Measurements from ENCODE around the gene TUBB2B.
A peak's percentile ranks its signal among the peaks of the same experiment; 100 is the strongest.
"Not testable (repeated sequence)": the region's sequence is repeated elsewhere in the genome, so short reads cannot be mapped to it uniquely, and the experiment has no call there.

TUBB2B gene

GRCh38 chr6:3253597-3253961, 26.1 kb upstream of the TUBB2B start:
- DNase-seq, result no peak

GRCh38 chr6:3252861-3253596, 25.6 kb upstream of the TUBB2B start:
- DNase-seq, result no peak

GRCh38 chr6:3252369-3252768, 24.9 kb upstream of the TUBB2B start:
- DNase-seq, result no peak

GRCh38 chr6:3251462-3252314, 24.2 kb upstream of the TUBB2B start:
- peak; percentile 34 for DNase-seq

- DNase-seq, result no peak
These were observed 22.8 kb upstream of the TUBB2B start for GRCh38 chr6:3250231-3250675.

GRCh38 chr6:3249821-3250220, 22.4 kb upstream of the TUBB2B start:
- no peak for DNase-seq

GRCh38 chr6:3247255-3248146, 20.0 kb upstream of the TUBB2B start:
- no peak for DNase-seq

GRCh38 chr6:3245216-3245615, 17.8 kb upstream of the TUBB2B start:
- DNase-seq, result no peak

- not testable (repeated sequence) for DNase-seq
These were observed 17.3 kb upstream of the TUBB2B start for GRCh38 chr6:3244832-3245161.

GRCh38 chr6:3244003-3244831, 16.8 kb upstream of the TUBB2B start:
- no peak for DNase-seq

- no peak for DNase-seq
These were observed 15.3 kb upstream of the TUBB2B start for GRCh38 chr6:3242768-3243167.

GRCh38 chr6:3241745-3242144, 14.3 kb upstream of the TUBB2B start:
- DNase-seq, result not testable (repeated sequence)

GRCh38 chr6:3240595-3240994, 13.1 kb upstream of the TUBB2B start:
- no peak for DNase-seq

- no peak for DNase-seq
These were observed 11.8 kb upstream of the TUBB2B start for GRCh38 chr6:3239110-3239830.

GRCh38 chr6:3237761-3238662, 10.6 kb upstream of the TUBB2B start:
- DNase-seq, result no peak

- no peak for DNase-seq
These were observed 8.6 kb upstream of the TUBB2B start for GRCh38 chr6:3236005-3236404.

- no peak for DNase-seq
These were observed 8.0 kb upstream of the TUBB2B start for GRCh38 chr6:3235486-3235885.

GRCh38 chr6:3233904-3234303, 6.5 kb upstream of the TUBB2B start:
- no peak for DNase-seq

- no peak for DNase-seq
These were observed 5.9 kb upstream of the TUBB2B start for GRCh38 chr6:3233321-3233720.
